ENCODE measurements around the gene LTBP3. TPM values are rescaled to one million over a fixed set of nuclear protein-coding genes. Genes with fewer than 3 reads are reported as not detected.

LTBP3 gene
- total and polyA plus RNA-seq, 7 donors, result 12.7 to 82.3 (median 27.9) TPM

DNA sequence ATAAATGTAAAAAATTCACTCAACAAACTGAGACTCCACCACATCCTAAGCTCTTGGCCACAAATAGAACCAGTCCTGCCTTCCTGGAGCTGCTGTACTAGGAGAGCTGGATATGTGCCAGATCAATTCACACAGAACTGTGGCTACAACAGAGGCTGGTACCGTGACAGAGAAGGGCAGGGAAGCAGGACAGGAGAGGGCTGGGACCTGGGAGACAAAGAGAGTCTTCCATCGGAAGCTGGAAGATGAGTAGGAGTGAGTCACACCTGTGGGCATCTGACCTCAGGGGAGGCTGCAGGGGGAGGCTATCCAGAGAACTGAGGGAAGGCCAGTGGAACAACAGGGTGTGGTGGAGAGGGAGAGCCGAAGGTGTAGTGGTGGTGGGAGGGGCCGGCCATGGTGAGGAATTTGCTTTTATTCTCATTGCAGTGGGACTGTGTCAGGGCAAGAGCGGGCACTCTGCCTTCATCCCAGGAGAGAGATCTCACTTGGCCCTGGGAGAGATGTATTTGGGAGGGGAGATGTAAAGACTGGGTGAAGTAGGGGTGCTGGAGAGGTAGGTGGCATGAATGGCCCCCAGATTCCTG is 1.9 kb upstream of the LTBP3 start:
- ATAC-seq, result peak in 3 of 4 donors; percentile 25 to 41 (median 39)
- Histone ChIP-seq H3K9me3 (no peaks in the 10 kb centered on the region), H3K36me3 (ENCODE audit: insufficient read depth in 1 of 2, low read depth in 1 of 2) (no peaks in the 10 kb centered on the region), H3K4me3 (no peak overlapping the region), H3K27me3 (ENCODE audit: insufficient read depth in 3 of 3, low read length in 2 of 3) (no peaks in the 10 kb centered on the region), H3K27ac (peak overlapping the region; percentile 99), H3K4me1 (peaks cover 60% of the 10 kb centered on the region)
- TF ChIP-seq, protein P1, sequence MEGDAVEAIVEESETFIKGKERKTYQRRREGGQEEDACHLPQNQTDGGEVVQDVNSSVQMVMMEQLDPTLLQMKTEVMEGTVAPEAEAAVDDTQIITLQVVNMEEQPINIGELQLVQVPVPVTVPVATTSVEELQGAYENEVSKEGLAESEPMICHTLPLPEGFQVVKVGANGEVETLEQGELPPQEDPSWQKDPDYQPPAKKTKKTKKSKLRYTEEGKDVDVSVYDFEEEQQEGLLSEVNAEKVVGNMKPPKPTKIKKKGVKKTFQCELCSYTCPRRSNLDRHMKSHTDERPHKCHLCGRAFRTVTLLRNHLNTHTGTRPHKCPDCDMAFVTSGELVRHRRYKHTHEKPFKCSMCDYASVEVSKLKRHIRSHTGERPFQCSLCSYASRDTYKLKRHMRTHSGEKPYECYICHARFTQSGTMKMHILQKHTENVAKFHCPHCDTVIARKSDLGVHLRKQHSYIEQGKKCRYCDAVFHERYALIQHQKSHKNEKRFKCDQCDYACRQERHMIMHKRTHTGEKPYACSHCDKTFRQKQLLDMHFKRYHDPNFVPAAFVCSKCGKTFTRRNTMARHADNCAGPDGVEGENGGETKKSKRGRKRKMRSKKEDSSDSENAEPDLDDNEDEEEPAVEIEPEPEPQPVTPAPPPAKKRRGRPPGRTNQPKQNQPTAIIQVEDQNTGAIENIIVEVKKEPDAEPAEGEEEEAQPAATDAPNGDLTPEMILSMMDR (IDR thresholded peaks at IDR 0.05), result no peak
- 23 to 27% (median 25%) methylated on average over 5 of the region's 5 CpGs for WGBS, 3 donors
- intact Hi-C loops (cut with DNase I), result loop anchor here in 1 of 2 donors (2.0 kb wide), 1 partner anchor 17 kb away; the partner anchor contains the start of gene EHBP1L1
- no peak for DNase-seq

DNA sequence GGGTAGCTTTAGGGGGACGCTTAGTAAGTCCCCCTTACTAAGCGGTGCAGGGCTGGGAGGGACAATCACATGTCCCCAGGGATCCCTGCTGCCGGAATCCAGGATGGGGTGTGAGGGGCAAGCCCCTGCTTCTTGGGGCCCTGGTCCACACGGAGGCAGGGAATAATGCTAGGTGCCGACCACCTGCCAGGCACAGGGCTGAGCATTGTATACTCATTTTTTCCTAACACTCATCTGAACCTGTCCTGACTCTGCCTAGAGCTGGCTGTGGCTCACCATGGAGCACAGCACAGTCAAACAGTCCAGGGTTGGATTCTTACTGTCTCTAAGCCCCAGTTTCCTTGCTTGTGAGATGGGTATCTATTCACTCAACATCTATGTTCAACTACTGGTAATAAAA is 1.4 kb upstream of the LTBP3 start:
- peak overlapping the region; percentile 99 for H3K27ac ChIP-seq
- TF ChIP-seq, protein P1 (IDR thresholded peaks at IDR 0.05), result no peak
- ATAC-seq (no peak), DNase-seq (no peak)
- intact Hi-C loops (cut with DNase I), result loop anchor here in 1 of 2 donors (2.0 kb wide), 1 partner anchor 17 kb away; the partner anchor contains the start of gene EHBP1L1
- H3K4me3 ChIP-seq, result no peak overlapping the region
- no peaks in the 10 kb centered on the region for H3K36me3 ChIP-seq (ENCODE audit: insufficient read depth in 1 of 2, low read depth in 1 of 2)
- H3K4me1 ChIP-seq, result peaks cover 59% of the 10 kb centered on the region
- H3K27me3 ChIP-seq (ENCODE audit: insufficient read depth in 3 of 3, low read length in 2 of 3), result no peaks in the 10 kb centered on the region
- 36 to 46% (median 44%) methylated on average over 5 of the region's 5 CpGs for WGBS, 3 donors
- H3K9me3 ChIP-seq, result no peaks in the 10 kb centered on the region

DNA sequence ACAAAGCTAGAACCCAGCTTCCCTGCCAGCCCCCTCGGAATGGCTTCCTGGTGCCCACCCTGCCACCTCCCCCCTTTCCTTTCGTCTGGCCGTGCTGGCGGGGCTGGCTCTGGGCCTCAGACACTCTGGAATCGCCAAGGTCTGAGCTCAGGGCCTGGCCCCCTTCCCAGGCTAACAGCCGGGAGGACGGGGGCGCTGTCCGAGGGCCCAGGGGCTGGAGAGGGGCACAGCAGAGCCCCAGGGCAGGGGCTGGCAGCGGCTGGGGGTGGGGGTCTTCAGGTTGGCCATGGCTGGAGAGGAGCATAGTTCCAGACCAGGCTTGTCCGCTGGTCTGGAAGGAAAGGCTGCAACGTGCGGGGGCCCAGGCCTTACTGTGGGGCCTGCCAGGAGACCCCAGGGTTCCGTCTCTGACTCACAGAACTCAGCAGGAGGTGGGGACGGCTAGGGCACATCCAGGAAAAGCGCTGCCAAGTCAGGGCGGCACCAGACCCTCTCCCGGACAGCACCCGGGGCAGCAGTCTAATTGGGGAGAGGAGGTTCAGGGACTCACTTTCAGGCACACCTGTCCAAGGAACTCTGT is 861 bp upstream of the LTBP3 start:
- DNase-seq, result peak; percentile 78 to 88
- 19 to 31% (median 25%) methylated on average over 18 to 19 of the region's 19 CpGs for WGBS, 3 donors
- no peaks in the 10 kb centered on the region for H3K27me3 ChIP-seq (ENCODE audit: insufficient read depth in 3 of 3, low read length in 2 of 3)
- peaks cover 0 to 3% of the 10 kb centered on the region in 2 donors for H3K36me3 ChIP-seq (ENCODE audit: insufficient read depth in 1 of 2, low read depth in 1 of 2)
- H3K9me3 ChIP-seq, result no peaks in the 10 kb centered on the region
- TF ChIP-seq, protein P1 (IDR thresholded peaks at IDR 0.05), result peak; percentile 11
- intact Hi-C loops (cut with DNase I), result loop anchor here in 1 of 2 donors (2.0 kb wide), 1 partner anchor 18 kb away; the partner anchor contains the start of gene EHBP1L1
- H3K4me3 ChIP-seq, result peak overlapping the region; percentile 75
- H3K4me1 ChIP-seq, result peaks cover 59% of the 10 kb centered on the region
- peak overlapping the region; percentile 99 for H3K27ac ChIP-seq
- peak; percentile 31 to 74 (median 59) for ATAC-seq

DNA sequence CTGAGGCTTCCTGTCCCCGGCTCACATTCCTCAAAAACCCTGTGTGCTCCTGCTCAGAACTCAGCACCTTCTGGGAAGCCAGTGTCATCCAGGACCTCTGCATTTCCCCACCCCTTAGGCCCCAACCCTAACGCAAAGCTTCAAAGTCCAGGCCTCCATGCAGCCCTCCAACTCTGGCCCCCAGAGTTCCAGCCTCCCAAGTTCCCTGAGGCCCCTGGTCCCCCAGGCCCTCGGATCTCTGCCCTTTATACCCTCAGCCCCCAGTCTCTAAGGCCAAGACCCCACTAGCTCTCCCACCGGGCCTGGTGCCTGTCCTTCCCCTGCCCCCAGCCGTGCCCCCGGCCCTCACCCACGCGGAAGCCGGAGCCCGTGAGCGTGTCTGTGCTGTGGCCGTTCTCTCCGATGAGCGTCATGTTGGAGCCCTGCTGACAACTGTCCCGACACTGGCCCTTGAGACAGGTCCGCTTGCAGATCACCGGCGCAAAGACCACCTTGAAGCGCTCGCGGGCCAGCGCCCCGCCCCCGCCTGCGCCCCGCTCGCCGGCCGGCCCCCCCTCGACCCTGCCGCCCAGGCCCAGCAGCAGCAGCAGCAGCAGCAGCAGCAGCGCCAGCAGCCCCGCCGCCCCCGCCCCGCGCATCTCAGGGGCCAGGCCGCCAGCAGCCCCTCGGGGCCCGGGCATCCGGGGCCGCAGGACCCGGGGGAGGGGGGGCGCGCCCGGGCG is 718 bp downstream of the LTBP3 start:
- H3K4me1 ChIP-seq, result peaks cover 59% of the 10 kb centered on the region
- no peaks in the 10 kb centered on the region for H3K9me3 ChIP-seq
- H3K36me3 ChIP-seq (ENCODE audit: insufficient read depth in 1 of 2, low read depth in 1 of 2), result peaks cover 0 to 14% of the 10 kb centered on the region in 2 donors
- no peaks in the 10 kb centered on the region for H3K27me3 ChIP-seq (ENCODE audit: insufficient read depth in 3 of 3, low read length in 2 of 3)
- H3K4me3 ChIP-seq, result peak overlapping the region; percentile 75
- WGBS, 3 donors, result 2 to 12% (median 3%) methylated on average over 28 to 46 of the region's 47 CpGs
- TF ChIP-seq, protein P1 (IDR thresholded peaks at IDR 0.05), result no peak
- peak overlapping the region; percentile 99 for H3K27ac ChIP-seq
- intact Hi-C loops (cut with DNase I), result loop anchor here in 1 of 2 donors (2.0 kb wide), 1 partner anchor 19 kb away; the partner anchor contains the start of gene EHBP1L1
- DNase-seq (peak in 1 of 2 donors; percentile 61), ATAC-seq (no peak)
